Upper lobe of left lung (tissue), 4 donors: Measurements from ENCODE around the gene ZAP70.

Source experiments
- CTCF ChIP-seq, 6 experiments: fragments of 450-650 bp in 4 of 6; fragments of 200-600 bp in 2 of 6; sonication (generic) in 2 of 6; IDR thresholded peaks; one replicate each; pipeline ENCODE4 v1.5.1; 2016 to 2019; ENCODE audit warnings: antibody characterized with exemption in 6 of 6
- POLR2A ChIP-seq, 4 donors: fragments of 450-650 bp; IDR thresholded peaks; one replicate each; pipeline ENCODE4 v1.5.1; 2016 to 2017; ENCODE audit warnings: antibody characterized with exemption in 4 of 4, mild to moderate bottlenecking in 2 of 4

DNA sequence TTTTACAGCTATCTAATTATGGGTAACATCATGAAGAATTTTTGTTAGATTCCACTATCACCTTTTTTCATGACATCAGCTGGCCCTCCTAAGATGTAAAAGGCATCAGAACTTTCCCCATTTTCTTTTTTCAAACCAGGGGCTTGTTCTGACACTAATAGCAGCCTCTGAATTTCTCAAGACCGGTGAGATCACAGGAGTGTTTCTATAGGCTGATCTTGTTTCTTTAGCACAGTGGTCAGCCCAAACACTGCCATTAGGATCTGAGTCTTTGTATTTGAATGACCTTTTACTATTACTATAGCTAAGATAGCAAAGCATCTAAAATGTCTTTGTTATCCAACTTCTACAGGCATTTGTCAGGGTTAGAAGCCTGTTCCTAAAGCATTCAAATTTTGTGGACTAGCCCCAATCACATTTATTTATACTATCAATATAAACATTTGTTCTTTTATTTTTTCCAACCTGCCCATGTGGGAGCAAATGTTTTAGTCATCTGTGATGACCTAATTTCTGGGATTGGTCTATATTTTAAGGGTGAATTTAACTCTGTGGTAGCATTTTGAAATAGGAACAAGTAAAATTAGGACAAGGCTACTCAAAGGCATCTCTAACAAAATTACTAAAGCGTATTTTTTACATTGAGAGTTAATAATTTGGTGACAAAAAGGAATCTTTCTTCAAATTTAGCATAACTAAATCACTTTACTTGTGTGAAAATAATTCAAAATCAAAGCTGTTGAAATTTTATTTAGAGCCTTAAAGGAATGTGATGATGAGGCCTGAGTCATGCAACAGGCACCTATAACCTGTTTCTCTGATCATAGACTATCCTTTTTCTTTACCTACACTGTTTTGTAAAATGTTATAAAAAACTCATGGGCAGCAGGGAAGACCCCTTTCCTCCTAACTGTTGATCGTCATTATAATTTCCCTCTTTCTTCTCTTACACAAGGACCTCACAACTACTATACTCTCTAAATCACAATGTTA lies 39.3 kb downstream of the ZAP70 start:
- no peak for TF ChIP-seq CTCF (IDR thresholded peaks at IDR 0.05)
- no peak for TF ChIP-seq POLR2A (IDR thresholded peaks at IDR 0.05)
